ENCODE data around the gene ST3GAL3. TPM values are rescaled to one million over a fixed set of nuclear protein-coding genes. Genes with fewer than 3 reads are reported as not detected.

Gene ST3GAL3
- total and polyA plus RNA-seq, 2 experiments from 2014 or later: 4.5 to 7.0 TPM

- Histone ChIP-seq H3K27ac (ENCODE audit: low read depth) (no peak overlapping the region), H3K4me2 (no peak overlapping the region), H3K27me3 (ENCODE audit: insufficient read depth) (no peaks in the 10 kb centered on the region), H2AFZ (no peak overlapping the region), H4K20me1 (replicated peaks; ENCODE audit: insufficient read depth) (no peaks in the 10 kb centered on the region; the same call in 1 of the 2 replicates), H3K79me2 (replicated peaks; ENCODE audit: insufficient read depth) (no peaks in the 10 kb centered on the region), H3K9me2 (ENCODE audit: insufficient read depth) (no peaks in the 10 kb centered on the region), H3F3A (replicated peaks; ENCODE audit: low read depth) (no peaks in the 10 kb centered on the region), H3K4me1 (ENCODE audit: insufficient read depth) (no peaks in the 10 kb centered on the region), H3K36me3 (ENCODE audit: insufficient read depth) (no peaks in the 10 kb centered on the region), H3K4me3 (no peak overlapping the region)
- Mint-ChIP-seq H3K36me3 (ENCODE audit: low read depth) (no peaks in the 10 kb centered on the region; the same call in 1 of the 3 replicates), H3K27ac (no peak overlapping the region), H3K9me3 (no peaks in the 10 kb centered on the region), H3K27me3 (ENCODE audit: insufficient read depth, low read depth, poor library complexity) (no peaks in the 10 kb centered on the region), H3K4me3 (no peak overlapping the region), H3K4me1 (no peaks in the 10 kb centered on the region)
- no peak for ATAC-seq
- no peak for TF ChIP-seq ZNF331 (CRISPR knock-in tag; IDR thresholded peaks at IDR 0.05; ENCODE audit: low read depth)
- no peak for TF ChIP-seq POLR2AphosphoS5 (IDR thresholded peaks at IDR 0.05; ENCODE audit: low read depth)
- no peak for TF ChIP-seq CREB1 (CRISPR knock-in tag; IDR thresholded peaks at IDR 0.05; ENCODE audit: low read depth)
- no peak for TF ChIP-seq ZNF114 (CRISPR knock-in tag; IDR thresholded peaks at IDR 0.05)
- no peak for TF ChIP-seq STAT1 (IDR thresholded peaks at IDR 0.05; ENCODE audit: unreplicated experiment)
- TF ChIP-seq, protein P1, sequence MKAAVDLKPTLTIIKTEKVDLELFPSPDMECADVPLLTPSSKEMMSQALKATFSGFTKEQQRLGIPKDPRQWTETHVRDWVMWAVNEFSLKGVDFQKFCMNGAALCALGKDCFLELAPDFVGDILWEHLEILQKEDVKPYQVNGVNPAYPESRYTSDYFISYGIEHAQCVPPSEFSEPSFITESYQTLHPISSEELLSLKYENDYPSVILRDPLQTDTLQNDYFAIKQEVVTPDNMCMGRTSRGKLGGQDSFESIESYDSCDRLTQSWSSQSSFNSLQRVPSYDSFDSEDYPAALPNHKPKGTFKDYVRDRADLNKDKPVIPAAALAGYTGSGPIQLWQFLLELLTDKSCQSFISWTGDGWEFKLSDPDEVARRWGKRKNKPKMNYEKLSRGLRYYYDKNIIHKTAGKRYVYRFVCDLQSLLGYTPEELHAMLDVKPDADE (IDR thresholded peaks at IDR 0.05): no peak
- no peak for TF ChIP-seq REST (IDR thresholded peaks at IDR 0.05; ENCODE audit: unreplicated experiment)
- no peak for TF ChIP-seq NANOG (IDR thresholded peaks at IDR 0.05; ENCODE audit: borderline replicate concordance)
- TF ChIP-seq, protein P2, sequence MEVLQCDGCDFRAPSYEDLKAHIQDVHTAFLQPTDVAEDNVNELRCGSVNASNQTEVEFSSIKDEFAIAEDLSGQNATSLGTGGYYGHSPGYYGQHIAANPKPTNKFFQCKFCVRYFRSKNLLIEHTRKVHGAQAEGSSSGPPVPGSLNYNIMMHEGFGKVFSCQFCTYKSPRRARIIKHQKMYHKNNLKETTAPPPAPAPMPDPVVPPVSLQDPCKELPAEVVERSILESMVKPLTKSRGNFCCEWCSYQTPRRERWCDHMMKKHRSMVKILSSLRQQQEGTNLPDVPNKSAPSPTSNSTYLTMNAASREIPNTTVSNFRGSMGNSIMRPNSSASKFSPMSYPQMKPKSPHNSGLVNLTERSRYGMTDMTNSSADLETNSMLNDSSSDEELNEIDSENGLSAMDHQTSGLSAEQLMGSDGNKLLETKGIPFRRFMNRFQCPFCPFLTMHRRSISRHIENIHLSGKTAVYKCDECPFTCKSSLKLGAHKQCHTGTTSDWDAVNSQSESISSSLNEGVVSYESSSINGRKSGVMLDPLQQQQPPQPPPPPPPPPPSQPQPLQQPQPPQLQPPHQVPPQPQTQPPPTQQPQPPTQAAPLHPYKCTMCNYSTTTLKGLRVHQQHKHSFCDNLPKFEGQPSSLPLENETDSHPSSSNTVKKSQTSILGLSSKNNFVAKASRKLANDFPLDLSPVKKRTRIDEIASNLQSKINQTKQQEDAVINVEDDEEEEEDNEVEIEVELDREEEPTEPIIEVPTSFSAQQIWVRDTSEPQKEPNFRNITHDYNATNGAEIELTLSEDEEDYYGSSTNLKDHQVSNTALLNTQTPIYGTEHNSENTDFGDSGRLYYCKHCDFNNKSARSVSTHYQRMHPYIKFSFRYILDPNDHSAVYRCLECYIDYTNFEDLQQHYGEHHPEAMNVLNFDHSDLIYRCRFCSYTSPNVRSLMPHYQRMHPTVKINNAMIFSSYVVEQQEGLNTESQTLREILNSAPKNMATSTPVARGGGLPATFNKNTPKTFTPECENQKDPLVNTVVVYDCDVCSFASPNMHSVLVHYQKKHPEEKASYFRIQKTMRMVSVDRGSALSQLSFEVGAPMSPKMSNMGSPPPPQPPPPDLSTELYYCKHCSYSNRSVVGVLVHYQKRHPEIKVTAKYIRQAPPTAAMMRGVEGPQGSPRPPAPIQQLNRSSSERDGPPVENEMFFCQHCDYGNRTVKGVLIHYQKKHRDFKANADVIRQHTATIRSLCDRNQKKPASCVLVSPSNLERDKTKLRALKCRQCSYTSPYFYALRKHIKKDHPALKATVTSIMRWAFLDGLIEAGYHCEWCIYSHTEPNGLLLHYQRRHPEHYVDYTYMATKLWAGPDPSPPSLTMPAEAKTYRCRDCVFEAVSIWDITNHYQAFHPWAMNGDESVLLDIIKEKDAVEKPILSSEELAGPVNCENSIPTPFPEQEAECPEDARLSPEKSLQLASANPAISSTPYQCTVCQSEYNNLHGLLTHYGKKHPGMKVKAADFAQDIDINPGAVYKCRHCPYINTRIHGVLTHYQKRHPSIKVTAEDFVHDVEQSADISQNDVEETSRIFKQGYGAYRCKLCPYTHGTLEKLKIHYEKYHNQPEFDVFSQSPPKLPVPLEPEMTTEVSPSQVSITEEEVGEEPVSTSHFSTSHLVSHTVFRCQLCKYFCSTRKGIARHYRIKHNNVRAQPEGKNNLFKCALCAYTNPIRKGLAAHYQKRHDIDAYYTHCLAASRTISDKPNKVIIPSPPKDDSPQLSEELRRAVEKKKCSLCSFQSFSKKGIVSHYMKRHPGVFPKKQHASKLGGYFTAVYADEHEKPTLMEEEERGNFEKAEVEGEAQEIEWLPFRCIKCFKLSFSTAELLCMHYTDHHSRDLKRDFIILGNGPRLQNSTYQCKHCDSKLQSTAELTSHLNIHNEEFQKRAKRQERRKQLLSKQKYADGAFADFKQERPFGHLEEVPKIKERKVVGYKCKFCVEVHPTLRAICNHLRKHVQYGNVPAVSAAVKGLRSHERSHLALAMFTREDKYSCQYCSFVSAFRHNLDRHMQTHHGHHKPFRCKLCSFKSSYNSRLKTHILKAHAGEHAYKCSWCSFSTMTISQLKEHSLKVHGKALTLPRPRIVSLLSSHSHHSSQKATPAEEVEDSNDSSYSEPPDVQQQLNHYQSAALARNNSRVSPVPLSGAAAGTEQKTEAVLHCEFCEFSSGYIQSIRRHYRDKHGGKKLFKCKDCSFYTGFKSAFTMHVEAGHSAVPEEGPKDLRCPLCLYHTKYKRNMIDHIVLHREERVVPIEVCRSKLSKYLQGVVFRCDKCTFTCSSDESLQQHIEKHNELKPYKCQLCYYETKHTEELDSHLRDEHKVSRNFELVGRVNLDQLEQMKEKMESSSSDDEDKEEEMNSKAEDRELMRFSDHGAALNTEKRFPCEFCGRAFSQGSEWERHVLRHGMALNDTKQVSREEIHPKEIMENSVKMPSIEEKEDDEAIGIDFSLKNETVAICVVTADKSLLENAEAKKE (CRISPR knock-in tag; IDR thresholded peaks at IDR 0.05): no peak
- TF ChIP-seq JUNB (IDR thresholded peaks at IDR 0.05; ENCODE audit: unreplicated experiment): no peak
- no peak for TF ChIP-seq EZH2phosphoT487 (IDR thresholded peaks at IDR 0.05; ENCODE audit: unreplicated experiment)
- TF ChIP-seq EZH2 (IDR thresholded peaks at IDR 0.05; ENCODE audit: low read depth, unreplicated experiment): no peak
- TF ChIP-seq, protein P3, sequence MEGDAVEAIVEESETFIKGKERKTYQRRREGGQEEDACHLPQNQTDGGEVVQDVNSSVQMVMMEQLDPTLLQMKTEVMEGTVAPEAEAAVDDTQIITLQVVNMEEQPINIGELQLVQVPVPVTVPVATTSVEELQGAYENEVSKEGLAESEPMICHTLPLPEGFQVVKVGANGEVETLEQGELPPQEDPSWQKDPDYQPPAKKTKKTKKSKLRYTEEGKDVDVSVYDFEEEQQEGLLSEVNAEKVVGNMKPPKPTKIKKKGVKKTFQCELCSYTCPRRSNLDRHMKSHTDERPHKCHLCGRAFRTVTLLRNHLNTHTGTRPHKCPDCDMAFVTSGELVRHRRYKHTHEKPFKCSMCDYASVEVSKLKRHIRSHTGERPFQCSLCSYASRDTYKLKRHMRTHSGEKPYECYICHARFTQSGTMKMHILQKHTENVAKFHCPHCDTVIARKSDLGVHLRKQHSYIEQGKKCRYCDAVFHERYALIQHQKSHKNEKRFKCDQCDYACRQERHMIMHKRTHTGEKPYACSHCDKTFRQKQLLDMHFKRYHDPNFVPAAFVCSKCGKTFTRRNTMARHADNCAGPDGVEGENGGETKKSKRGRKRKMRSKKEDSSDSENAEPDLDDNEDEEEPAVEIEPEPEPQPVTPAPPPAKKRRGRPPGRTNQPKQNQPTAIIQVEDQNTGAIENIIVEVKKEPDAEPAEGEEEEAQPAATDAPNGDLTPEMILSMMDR (conservative IDR thresholded peaks at IDR 0.05; ENCODE audit: low read depth in 2 of 2): no peak
- DNase-seq (ENCODE audit: low spot score): no peak
These were observed 256.6 kb downstream of the ST3GAL3 start for GRCh38 chr1:43963890-43964289.

Measured in GM23338 (cell line).